Measurements from ENCODE around the gene TRIM33. TPM values are rescaled to one million over a fixed set of nuclear protein-coding genes. Genes with fewer than 3 reads are reported as not detected.
"Not testable (repeated sequence)": the region's sequence is repeated elsewhere in the genome, so short reads cannot be mapped to it uniquely, and the experiment has no call there.

The TRIM33 gene
- total RNA-seq, 2 donors from 2014 or later: 36.7 to 45.5 TPM

GRCh38 chr1:114455102-114455785, 55.8 kb downstream of the TRIM33 start:
- DNase-seq (ENCODE audit: low spot score in 2 of 2) (no peak), ATAC-seq (peak in 1 of 2 donors; percentile 32)
- H3K27ac Mint-ChIP-seq: no peak overlapping the region
- H3K36me3 Mint-ChIP-seq: peaks cover 20 to 54% of the 10 kb centered on the region in 2 donors
- H3K9me3 Mint-ChIP-seq: no peaks in the 10 kb centered on the region

GRCh38 chr1:114454539-114454938, 56.5 kb downstream of the TRIM33 start:
- Mint-ChIP-seq H3K36me3 (peaks cover 14 to 51% of the 10 kb centered on the region in 2 donors), H3K27ac (no peak overlapping the region), H3K9me3 (no peaks in the 10 kb centered on the region)
- DNase-seq (ENCODE audit: low spot score in 2 of 2) (no peak), ATAC-seq (no peak)

- Mint-ChIP-seq H3K27ac (no peak overlapping the region), H3K36me3 (peaks cover 14 to 40% of the 10 kb centered on the region in 2 donors), H3K9me3 (no peaks in the 10 kb centered on the region)
- no peak for DNase-seq (ENCODE audit: low spot score in 2 of 2)
- ATAC-seq: no peak
Measured at GRCh38 chr1:114453361-114453784, 57.6 kb downstream of the TRIM33 start.

GRCh38 chr1:114448370-114449036, 62.5 kb downstream of the TRIM33 start:
- no peak overlapping the region for H3K27ac Mint-ChIP-seq
- no peaks in the 10 kb centered on the region for H3K9me3 Mint-ChIP-seq
- H3K36me3 Mint-ChIP-seq: peaks cover 8 to 20% of the 10 kb centered on the region in 2 donors
- no peak for DNase-seq (ENCODE audit: low spot score in 2 of 2)
- ATAC-seq: peak; percentile 13 to 35

GRCh38 chr1:114446198-114446597, 64.8 kb downstream of the TRIM33 start:
- Mint-ChIP-seq H3K9me3 (no peaks in the 10 kb centered on the region), H3K36me3 (peaks cover 6 to 17% of the 10 kb centered on the region in 2 donors), H3K27ac (no peak overlapping the region)
- no peak for ATAC-seq
- DNase-seq (ENCODE audit: low spot score in 2 of 2): no peak

GRCh38 chr1:114443226-114443625, 67.8 kb downstream of the TRIM33 start:
- H3K27ac Mint-ChIP-seq; DNase-seq (ENCODE audit: low spot score in 2 of 2); H3K9me3 Mint-ChIP-seq; ATAC-seq: not testable (repeated sequence)
- peaks cover 6 to 18% of the 10 kb centered on the region in 2 donors for H3K36me3 Mint-ChIP-seq

GRCh38 chr1:114441332-114441731, 69.7 kb downstream of the TRIM33 start:
- H3K36me3 Mint-ChIP-seq: peaks cover 6 to 18% of the 10 kb centered on the region in 2 donors
- ATAC-seq: no peak
- no peak overlapping the region for H3K27ac Mint-ChIP-seq
- DNase-seq (ENCODE audit: low spot score in 2 of 2): no peak
- no peaks in the 10 kb centered on the region for H3K9me3 Mint-ChIP-seq

- no peak for ATAC-seq
- peaks cover 0 to 6% of the 10 kb centered on the region in 2 donors for H3K36me3 Mint-ChIP-seq
- no peak overlapping the region for H3K27ac Mint-ChIP-seq
- no peaks in the 10 kb centered on the region for H3K9me3 Mint-ChIP-seq
- no peak for DNase-seq (ENCODE audit: low spot score in 2 of 2)
Measured at GRCh38 chr1:114439369-114439768, 71.6 kb downstream of the TRIM33 start.

GRCh38 chr1:114437812-114438211, 73.2 kb downstream of the TRIM33 start:
- Mint-ChIP-seq H3K27ac (no peak overlapping the region), H3K9me3 (no peaks in the 10 kb centered on the region), H3K36me3 (peaks cover 0 to 6% of the 10 kb centered on the region in 2 donors)
- ATAC-seq (no peak), DNase-seq (ENCODE audit: low spot score in 2 of 2) (no peak)

- no peak for DNase-seq (ENCODE audit: low spot score in 2 of 2)
- ATAC-seq: no peak
- H3K27ac Mint-ChIP-seq: no peak overlapping the region
- peaks cover 0 to 6% of the 10 kb centered on the region in 2 donors for H3K36me3 Mint-ChIP-seq
- H3K9me3 Mint-ChIP-seq: no peaks in the 10 kb centered on the region
Measured at GRCh38 chr1:114436799-114437198, 74.2 kb downstream of the TRIM33 start.

GRCh38 chr1:114435088-114435715, 75.8 kb downstream of the TRIM33 start:
- DNase-seq (ENCODE audit: low spot score in 2 of 2) (no peak), ATAC-seq (no peak)
- H3K27ac Mint-ChIP-seq: peak overlapping the region in 1 of 2 donors; percentile 92
- H3K36me3 Mint-ChIP-seq: no peaks in the 10 kb centered on the region
- no peaks in the 10 kb centered on the region for H3K9me3 Mint-ChIP-seq

GRCh38 chr1:114431026-114431425, 80.0 kb downstream of the TRIM33 start:
- no peak overlapping the region for H3K27ac Mint-ChIP-seq
- H3K36me3 Mint-ChIP-seq: no peaks in the 10 kb centered on the region
- DNase-seq (ENCODE audit: low spot score in 2 of 2) (no peak), ATAC-seq (no peak)
- H3K9me3 Mint-ChIP-seq: no peaks in the 10 kb centered on the region

GRCh38 chr1:114428083-114428754, 82.8 kb downstream of the TRIM33 start:
- DNase-seq (ENCODE audit: low spot score in 2 of 2) (no peak), ATAC-seq (no peak)
- no peaks in the 10 kb centered on the region for H3K36me3 Mint-ChIP-seq
- no peak overlapping the region for H3K27ac Mint-ChIP-seq
- H3K9me3 Mint-ChIP-seq: no peaks in the 10 kb centered on the region

- Mint-ChIP-seq H3K36me3 (no peaks in the 10 kb centered on the region), H3K27ac (no peak overlapping the region), H3K9me3 (no peaks in the 10 kb centered on the region)
- ATAC-seq: no peak
- no peak for DNase-seq (ENCODE audit: low spot score in 2 of 2)
Measured at GRCh38 chr1:114427612-114428011, 83.4 kb downstream of the TRIM33 start.

GRCh38 chr1:114423455-114423854, 87.5 kb downstream of the TRIM33 start:
- no peaks in the 10 kb centered on the region for H3K9me3 Mint-ChIP-seq
- H3K27ac Mint-ChIP-seq: no peak overlapping the region
- H3K36me3 Mint-ChIP-seq: peaks cover 12 to 15% of the 10 kb centered on the region in 2 donors
- ATAC-seq: no peak
- no peak for DNase-seq (ENCODE audit: low spot score in 2 of 2)

- not testable (repeated sequence) for DNase-seq (ENCODE audit: low spot score in 2 of 2); H3K27ac Mint-ChIP-seq; H3K9me3 Mint-ChIP-seq; ATAC-seq
- peaks cover 12 to 15% of the 10 kb centered on the region in 2 donors for H3K36me3 Mint-ChIP-seq
Measured at GRCh38 chr1:114418948-114419347, 92.1 kb downstream of the TRIM33 start.

GRCh38 chr1:114397601-114398000, 113.4 kb downstream of the TRIM33 start:
- DNase-seq (ENCODE audit: low spot score in 2 of 2): no peak
- H3K36me3 Mint-ChIP-seq: peaks cover 5 to 18% of the 10 kb centered on the region in 2 donors
- H3K27ac Mint-ChIP-seq: no peak overlapping the region
- H3K9me3 Mint-ChIP-seq: no peaks in the 10 kb centered on the region
- ATAC-seq: no peak
